HG02623 (cell line): ENCODE measurements around the gene BATF3.
"Not testable (repeated sequence)": the region's sequence is repeated elsewhere in the genome, so short reads cannot be mapped to it uniquely, and the experiment has no call there.

Experiments used
- ATAC-seq: cut with Tn5 transposase; IDR thresholded peaks from one replicate; pipeline ENCODE4 v1.9.1; 2021; ENCODE audit warnings: moderate library complexity; ENCODE audit not compliant: unreplicated experiment

BATF3 gene

DNA sequence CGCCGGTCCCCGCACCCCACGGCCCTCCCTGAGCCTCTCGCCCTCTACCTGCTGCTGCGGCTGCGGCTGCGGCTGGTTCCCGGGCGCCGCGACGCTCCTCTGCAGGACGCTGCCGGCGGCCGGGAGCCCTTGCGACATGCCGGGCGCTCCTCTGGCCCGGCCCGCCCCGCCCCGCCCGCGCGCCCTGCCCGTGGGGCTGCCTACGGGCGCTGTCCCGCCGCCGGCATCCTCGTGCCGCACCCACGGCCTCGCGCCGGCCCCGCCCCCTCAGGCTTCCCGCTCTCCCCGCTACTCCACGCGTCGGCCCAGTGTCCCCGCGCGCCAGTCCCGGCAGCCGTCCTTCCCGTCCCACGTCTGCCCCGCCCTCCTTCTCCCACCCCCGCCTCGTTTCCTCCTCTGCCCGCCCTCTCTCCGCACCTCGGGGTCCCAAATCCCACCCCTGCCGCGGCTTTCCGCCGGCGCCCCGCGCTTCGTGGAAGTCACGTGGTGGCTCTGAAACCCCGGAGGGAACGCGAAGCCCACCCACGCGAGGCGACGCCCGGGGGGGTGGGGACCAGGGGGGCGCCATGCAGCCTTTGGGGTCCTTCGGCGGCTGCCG, at the start of gene BATF3:
BATF3 (minus strand) TSS at position 216 of the 598 bp plus-strand sequence; CDS start at position 138, 78 bp downstream.
- peak; percentile 15 for ATAC-seq

GRCh38 chr1:212746546-212746945, 46.9 kb upstream of the BATF3 start:
- ATAC-seq, result no peak

DNA sequence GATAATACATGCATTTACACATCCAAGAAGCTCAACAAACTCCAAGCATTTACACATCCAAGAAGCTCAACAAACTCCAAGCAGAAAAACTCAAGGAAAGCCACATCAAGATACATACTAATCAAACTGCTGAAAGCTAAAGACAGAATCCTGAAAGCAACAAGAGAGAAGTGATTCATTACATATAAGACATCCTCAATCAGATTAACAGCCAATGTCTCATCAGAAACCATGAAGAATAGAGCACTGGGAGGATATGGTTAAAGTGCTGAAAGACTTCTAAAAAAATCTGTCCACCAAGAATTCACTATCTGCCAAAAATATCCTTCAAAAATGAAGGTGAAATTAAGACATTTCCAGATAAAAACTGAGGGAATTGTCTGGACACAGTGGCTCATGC, 45.7 kb upstream of the BATF3 start:
- no peak for ATAC-seq

DNA sequence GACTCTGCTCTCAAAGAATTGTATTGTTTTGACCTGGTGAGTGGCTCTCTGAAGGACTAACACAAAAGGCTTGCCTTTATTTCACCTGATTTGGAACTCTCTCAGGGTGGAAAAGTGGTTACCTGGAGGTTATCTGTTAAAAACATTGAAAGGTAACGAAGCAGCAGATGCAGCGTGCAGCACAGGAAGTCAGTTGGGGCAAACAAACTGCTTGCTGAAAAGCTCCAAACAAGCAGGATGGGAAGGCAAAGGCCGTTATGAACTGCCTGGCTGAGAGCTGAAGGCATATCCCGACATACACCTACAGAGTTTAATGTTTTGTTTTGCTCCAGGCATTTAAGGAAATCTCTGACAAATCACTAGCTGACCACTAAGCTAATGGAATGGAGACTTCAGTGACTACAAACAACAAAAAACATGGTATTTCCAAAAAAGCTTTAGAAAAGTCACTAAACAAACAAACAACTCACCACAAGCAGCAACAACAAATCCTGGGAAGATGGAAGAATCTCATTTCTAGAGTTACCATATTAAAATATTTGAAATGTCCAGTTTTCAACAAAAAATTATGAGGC, 44.3 kb upstream of the BATF3 start:
- no peak for ATAC-seq

DNA sequence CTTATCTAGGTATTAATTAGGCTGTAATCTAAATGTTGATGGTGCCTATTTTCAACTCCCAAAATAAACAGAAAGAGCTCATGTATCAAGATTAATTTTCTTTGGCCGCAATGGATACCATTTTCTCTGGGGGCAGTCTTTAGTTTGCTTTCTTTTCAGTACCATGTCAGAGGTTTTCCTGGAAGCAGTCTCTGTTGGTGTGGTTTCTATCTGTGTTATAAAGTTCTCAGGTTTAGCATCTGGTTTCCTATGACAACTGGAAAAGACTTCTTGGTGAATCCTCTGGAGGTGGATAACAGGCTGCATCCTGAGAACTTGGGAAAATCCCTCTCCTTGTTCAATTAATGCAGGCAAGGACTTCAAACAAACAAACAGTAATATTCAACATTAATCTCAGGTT, 38.7 kb upstream of the BATF3 start:
- no peak for ATAC-seq

GRCh38 chr1:212737559-212737958, 37.9 kb upstream of the BATF3 start:
- ATAC-seq, result no peak

DNA sequence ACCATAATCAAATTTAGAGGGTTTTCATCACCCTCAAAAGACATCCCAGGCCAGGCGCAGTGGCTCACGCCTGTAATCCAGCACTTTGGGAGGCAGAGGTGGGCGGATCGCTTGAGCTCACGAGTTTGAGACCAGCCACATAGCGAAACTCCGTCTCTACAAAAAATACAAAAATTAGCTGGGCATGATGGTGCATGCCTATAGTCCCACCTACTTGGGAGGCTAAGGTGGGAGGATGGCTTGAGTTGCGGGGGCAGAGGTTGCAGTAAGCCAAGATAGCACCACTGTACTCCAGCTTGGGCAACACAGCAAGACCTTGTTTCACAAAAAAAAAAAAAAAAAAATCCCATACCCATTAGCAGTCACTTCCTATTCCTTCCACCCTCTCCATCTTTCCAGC, 33.5 kb upstream of the BATF3 start:
- no peak for ATAC-seq

- no peak for ATAC-seq
These were observed 32.0 kb upstream of the BATF3 start for GRCh38 chr1:212731630-212732029.

- ATAC-seq, result no peak
These were observed 29.0 kb upstream of the BATF3 start for GRCh38 chr1:212728606-212729005.

GRCh38 chr1:212727386-212728181, 27.9 kb upstream of the BATF3 start:
- no peak for ATAC-seq

- ATAC-seq, result not testable (repeated sequence)
These were observed 25.0 kb upstream of the BATF3 start for GRCh38 chr1:212724679-212725078.

- no peak for ATAC-seq
These were observed 22.8 kb upstream of the BATF3 start for GRCh38 chr1:212722270-212722957.

GRCh38 chr1:212721388-212722247, 22.0 kb upstream of the BATF3 start:
- no peak for ATAC-seq

DNA sequence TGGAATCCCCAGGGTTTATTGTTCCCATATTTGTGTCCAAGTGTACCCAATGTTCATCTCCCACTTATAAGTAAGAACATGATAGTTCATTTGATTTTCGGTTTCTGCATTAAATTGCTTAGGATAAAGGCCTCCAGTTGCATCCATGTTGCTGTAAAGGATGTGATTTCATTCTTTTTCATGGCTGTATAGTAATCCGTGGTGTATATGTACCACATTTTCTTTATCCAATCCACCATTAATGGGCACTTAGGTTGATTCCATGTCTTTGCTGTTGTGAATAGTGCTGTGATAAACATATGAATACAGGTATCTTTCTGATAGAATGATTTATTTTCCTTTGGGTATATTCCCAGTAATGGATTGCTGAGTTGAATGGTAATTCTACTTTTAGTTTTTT, 20.0 kb upstream of the BATF3 start:
- no peak for ATAC-seq

- ATAC-seq, result no peak
These were observed 18.9 kb upstream of the BATF3 start for GRCh38 chr1:212718499-212718898.

- no peak for ATAC-seq
These were observed 16.5 kb upstream of the BATF3 start for GRCh38 chr1:212716161-212716560.

DNA sequence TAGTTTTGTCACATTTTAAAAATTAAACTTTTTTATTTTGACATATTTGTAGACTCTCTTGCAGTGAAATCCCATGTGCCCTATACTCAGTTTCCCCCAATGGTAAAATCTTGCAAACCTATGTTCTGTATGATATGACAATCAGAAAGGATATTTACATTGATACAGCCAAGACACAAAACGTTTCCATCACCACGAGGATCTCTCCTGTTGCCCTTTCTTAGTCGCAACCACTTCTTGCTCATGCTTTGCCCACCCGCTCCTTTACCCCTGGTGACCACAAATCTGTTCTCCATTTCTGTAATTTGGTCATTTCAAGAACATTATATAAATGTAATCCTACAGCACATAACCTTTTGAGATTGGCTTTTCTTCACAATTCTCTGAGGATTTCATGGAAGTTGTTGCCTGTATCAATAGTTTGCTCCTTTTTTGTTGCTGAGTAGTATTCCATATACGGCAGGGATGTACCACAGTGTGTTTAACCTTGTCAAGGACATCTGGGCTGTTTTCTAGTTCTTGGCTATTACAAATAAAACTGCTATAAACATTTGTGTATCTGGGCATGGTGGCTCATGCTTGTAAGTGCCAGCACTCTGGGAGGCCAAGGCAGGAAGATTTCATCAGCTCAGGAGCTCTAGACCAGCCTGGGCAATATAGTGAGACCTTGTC, 14.0 kb upstream of the BATF3 start:
- no peak for ATAC-seq

GRCh38 chr1:212712451-212713303, 13.0 kb upstream of the BATF3 start:
- no peak for ATAC-seq

DNA sequence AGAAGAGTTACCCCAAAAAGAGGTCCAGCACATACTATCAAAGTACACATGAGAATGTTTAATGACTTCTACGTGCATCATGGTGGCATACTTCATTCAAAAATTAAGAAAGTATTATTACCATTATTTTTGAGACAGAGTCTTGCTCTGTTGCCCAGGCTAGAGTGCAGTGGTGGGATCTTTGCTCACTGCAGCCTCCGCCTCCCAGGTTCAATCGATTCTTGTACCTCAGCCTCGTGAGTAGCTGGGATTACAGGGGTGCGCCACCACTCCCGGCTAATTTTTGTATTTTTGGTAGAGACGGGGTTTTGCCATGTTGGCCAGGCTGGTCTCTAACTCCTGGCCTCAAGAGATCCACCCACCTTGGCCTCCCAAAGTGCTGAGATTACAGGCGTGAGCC, 12.3 kb upstream of the BATF3 start:
- ATAC-seq, result not testable (repeated sequence)
